GM12878 (cell line): ENCODE measurements around the gene HTR7. TPM values are rescaled to one million over a fixed set of nuclear protein-coding genes. Genes with fewer than 3 reads are reported as not detected.

Experiments
- ATAC-seq: fragments of 200-7000 bp; cut with Tn5 transposase; 3 replicates; pipeline ENCODE4 v1.9.1; 2020; ENCODE audit warnings: mild to moderate bottlenecking, moderate library complexity
- BruUV-seq: library from RNA; stranded (reverse); fragments of 400-500 nt; replicated peaks from 2 replicates; lab custom pipeline; 2021; lab: Mats Ljungman, UMichigan
- CTCF ChIA-PET: fragments of 300-600 bp; sonication (Branson Sonifier 250); formaldehyde crosslinking; extraction: SDS; loops from one replicate; lab custom pipeline; 2021; ENCODE audit warnings: inconsistent platforms; lab: Yijun Ruan, JAX
- POLR2A ChIA-PET: fragments of 350-600 bp; formaldehyde crosslinking; extraction: SDS; loops from one replicate; lab custom pipeline; 2021; ENCODE audit warnings: inconsistent platforms; lab: Charles Lee
- RAD21 ChIA-PET: fragments of 300-600 bp; sonication (Branson Sonifier 250); formaldehyde crosslinking; loops from one replicate; lab custom pipeline; 2023; ENCODE audit warnings: antibody characterized with exemption; ENCODE audit not compliant: unreplicated experiment; lab: Charles Lee
- SMC1A ChIA-PET: fragments of 300-600 bp; sonication (Branson Sonifier 250); formaldehyde crosslinking; loops from one replicate; lab custom pipeline; 2023; ENCODE audit not compliant: unreplicated experiment, uncharacterized antibody; lab: Charles Lee
- DNase-seq: peaks from one replicate; pipeline ENCODE4 v3.0.0-alpha.2; 2011; ENCODE audit warnings: low read depth, low spot score
- FAIRE-seq: peaks from 3 replicates; lab custom pipeline; 2011; peaks lifted over from hg19 to GRCh38; lab: Jason Lieb, UNC
- H2AFZ ChIP-seq: 2 replicates; pipeline ENCODE4 v1.6.0; 2011; ENCODE audit warnings: low read depth, low read length, control low read depth; ENCODE audit not compliant: control insufficient read depth
- H3K27ac ChIP-seq: 2 replicates; pipeline ENCODE4 v1.5.1; 2011; ENCODE audit warnings: control low read depth; ENCODE audit not compliant: control insufficient read depth, insufficient read depth
- H3K27me3 ChIP-seq, 2 experiments: replicated peaks in 1 of 2; 2 replicates each; pipeline versions ENCODE4 v1.6.0 to v1.6.1; 2011; ENCODE audit warnings: low read length in 1 of 2; ENCODE audit not compliant: control insufficient read depth in 2 of 2, insufficient read depth in 2 of 2
- H3K36me3 ChIP-seq, 2 experiments: 2 replicates each; pipeline ENCODE4 v1.5.1; 2011; ENCODE audit warnings: low read length in 1 of 2; ENCODE audit not compliant: control insufficient read depth in 2 of 2, insufficient read depth in 2 of 2
- H3K4me1 ChIP-seq: 2 replicates; pipeline ENCODE4 v1.6.1; 2011; ENCODE audit warnings: mild to moderate bottlenecking, low read length, moderate library complexity, mixed read lengths; ENCODE audit not compliant: control insufficient read depth, insufficient read depth
- H3K4me2 ChIP-seq: 2 replicates; pipeline ENCODE4 v1.6.0; 2011; ENCODE audit warnings: control low read depth; ENCODE audit not compliant: control insufficient read depth, insufficient read depth
- H3K4me3 ChIP-seq: fragments of 200-600 bp; sonication (generic); 2 replicates; pipeline ENCODE4 v1.5.1; 2016
- H3K79me2 ChIP-seq: 2 replicates; pipeline ENCODE4 v1.6.0; 2011; ENCODE audit warnings: low read length; ENCODE audit not compliant: control insufficient read depth, insufficient read depth
- H3K9ac ChIP-seq: 2 replicates; pipeline ENCODE4 v1.8.0; 2011; ENCODE audit warnings: low read length, control low read depth, mixed read lengths; ENCODE audit not compliant: control insufficient read depth, insufficient read depth
- H3K9me3 ChIP-seq: replicated peaks from 3 replicates; pipeline ENCODE4 v1.5.1; 2011; ENCODE audit warnings: mild to moderate bottlenecking, low read length; ENCODE audit not compliant: control insufficient read depth, insufficient read depth
- H4K20me1 ChIP-seq: 2 replicates; pipeline ENCODE4 v1.6.0; 2011; ENCODE audit not compliant: control insufficient read depth, insufficient read depth
- BMI1 ChIP-seq: fragments of 450-650 bp; IDR thresholded peaks from 2 replicates; pipeline ENCODE4 v1.6.1; 2016; ENCODE audit warnings: mild to moderate bottlenecking, moderate library complexity, borderline replicate concordance
- SMC3 ChIP-seq: IDR thresholded peaks from 2 replicates; pipeline ENCODE4 v1.6.1; 2011; ENCODE audit warnings: low read length, improper control_type of control experiment, borderline replicate concordance
- ZBTB40 ChIP-seq: fragments of 450-650 bp; IDR thresholded peaks from 2 replicates; pipeline ENCODE4 v1.6.1; 2016; ENCODE audit warnings: mild to moderate bottlenecking, moderate library complexity, borderline replicate concordance
- ZNF274 ChIP-seq: IDR thresholded peaks from one replicate; pipeline ENCODE4 v1.8.0; 2011; ENCODE audit not compliant: insufficient read length, insufficient read depth
- WGBS: methylation state at CpG from one replicate; pipeline ENCODE4 v1.1.6; 2016; ENCODE audit warnings: low lambda C conversion rate; ENCODE audit not compliant: insufficient replicate concordance, insufficient coverage; ENCODE audit errors: missing lambda C conversion rate; 5-methylcytosine and 5-hydroxymethylcytosine counted together
- in situ Hi-C: fragments of 300-500 bp; cut with MboI; formaldehyde crosslinking; loops from 9 replicates; pipeline ENCODE4 v1.14.3; 2018; ENCODE audit warnings: mixed read lengths
- intact Hi-C: fragments of 100-400 bp; cut with micrococcal nuclease; formaldehyde crosslinking; loops from one replicate; pipeline ENCODE4 v1.14.2; 2022; ENCODE audit not compliant: unreplicated experiment
- polyA plus RNA-seq, 11 experiments: library from polyadenylated mRNA; depleted of rRNA in 4 of 11; unstranded in 6 of 11; stranded (reverse) in 5 of 11; fragments of >200 nt; fragmentation: Nextera tagmentation in 4 of 11; fragmentation: Illumina TruSeq in 1 of 11; extraction: Ambion mirVana in 4 of 11; extraction: Trizol in 1 of 11; gene quantifications; 1 replicate in 1 of 11; 2 replicates in 10 of 11; pipeline versions ENCODE4 v1.2.1 to v1.2.3, GENCODE V29; 2011 to 2016; ENCODE audit warnings: inconsistent platforms in 2 of 11, missing spikeins in 2 of 11, low read depth in 1 of 11
- total RNA-seq, 4 experiments: library from RNA; depleted of rRNA in 3 of 4; stranded (reverse); fragments of >200 nt in 3 of 4; fragmentation: Illumina TruSeq in 1 of 4; extraction: Trizol in 1 of 4; gene quantifications; 2 replicates each; pipeline versions ENCODE4 v1.2.1 to v1.2.3, GENCODE V29; 2013 to 2021
- TF ChIP-seq, protein P1 (sequence below): IDR thresholded peaks from 2 replicates; pipeline ENCODE4 v1.6.1; 2012; ENCODE audit warnings: low read depth, low read length, improper control_type of control experiment

HTR7 gene
- total and polyA plus RNA-seq, 10 of the 15 experiments (the other 5 are each of a cell fraction or from before 2014, with no cell fraction given), result 0.01 to 1.3 (median 0.06) TPM; not detected in 4

GRCh38 chr10:90788199-90788491, 69.7 kb downstream of the HTR7 start:
- no peaks in the 10 kb centered on the region for H4K20me1 ChIP-seq
- no peak overlapping the region for H2AFZ ChIP-seq
- H3K79me2 ChIP-seq, result no peaks in the 10 kb centered on the region
- RAD21 ChIA-PET, result interaction anchor here (1.0 to 1.5 kb wide), 3 partner anchors 33 to 42 kb away, joined by 3 to 4 read pairs (median 4); no protein-coding TSS in a partner anchor
- H3K9ac ChIP-seq, result no peak overlapping the region
- H3K4me1 ChIP-seq, result no peaks in the 10 kb centered on the region
- BruUV-seq, result no TSS peak
- no peaks in the 10 kb centered on the region for H3K36me3 ChIP-seq
- CTCF ChIA-PET, result interaction anchor here (0.7 to 3.7 kb wide), 23 partner anchors 10 to 997 kb away, joined by 3 to 25 read pairs (median 4); partner anchors contain the start of gene RPP30
- ATAC-seq (no peak), DNase-seq (no peak), FAIRE-seq (no peak)
- no peak overlapping the region for H3K4me3 ChIP-seq
- POLR2A ChIA-PET, result no interaction called here
- SMC1A ChIA-PET, result interaction anchor here (1.2 to 2.4 kb wide), 7 partner anchors 9 to 65 kb away, joined by 3 to 10 read pairs (median 3); no protein-coding TSS in a partner anchor
- in situ Hi-C loops (no loop called here), intact Hi-C loops (loop anchor here (1.0 kb wide), 2 partner anchors 37 to 995 kb away; no protein-coding TSS in a partner anchor)
- WGBS, result 25% methylated on average over 3 of the region's 3 CpGs
- H3K27ac ChIP-seq, result no peak overlapping the region
- no peak overlapping the region for H3K4me2 ChIP-seq
- H3K27me3 ChIP-seq, result 0 out of 4 replicates have a peak, but pooled peaks cover 0 to 3% of the 10 kb centered on the region in 2 experiments
- no peaks in the 10 kb centered on the region for H3K9me3 ChIP-seq
- TF ChIP-seq SMC3, result no peak
- TF ChIP-seq ZNF274, result no peak
- TF ChIP-seq BMI1, result no peak

DNA sequence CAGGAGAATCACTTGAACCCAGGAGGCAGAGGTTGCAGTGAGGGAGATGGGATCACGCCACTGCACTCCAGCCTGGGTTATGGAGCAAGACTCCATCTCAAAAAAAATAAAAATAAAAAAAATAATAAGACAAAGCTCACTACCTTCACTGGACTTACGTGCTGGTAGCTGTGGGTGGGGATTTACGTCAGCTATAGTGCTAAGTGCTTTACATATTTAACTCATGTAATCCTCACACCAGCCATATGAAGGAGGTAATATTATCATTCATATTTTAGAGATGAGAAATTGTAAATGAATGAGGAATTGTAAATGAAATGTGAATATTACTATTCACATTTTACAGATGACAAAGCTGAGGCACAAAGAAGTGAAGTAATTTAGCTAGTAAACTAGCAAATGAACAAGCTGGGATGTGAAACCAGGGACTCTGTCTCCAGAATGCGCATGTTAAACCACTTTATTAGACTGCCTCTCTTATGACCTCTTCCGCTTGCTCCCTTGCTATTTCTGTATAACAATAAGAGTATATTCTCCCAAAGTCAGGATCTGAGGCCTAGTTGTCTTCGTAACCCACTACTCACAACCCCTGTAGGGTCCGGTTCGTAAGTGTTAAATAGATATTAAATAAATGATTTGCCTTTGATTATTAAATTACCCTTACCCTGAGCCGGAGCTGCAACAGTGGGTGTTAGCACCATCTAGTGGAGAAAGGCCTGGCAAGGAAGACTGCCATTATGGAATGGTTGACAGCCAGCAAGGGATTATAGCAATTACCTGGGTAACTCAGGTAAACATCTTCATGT, 70.2 kb downstream of the HTR7 start:
- FAIRE-seq, result peak; percentile 81
- in situ Hi-C loops, result no loop called here
- TF ChIP-seq, protein P1, sequence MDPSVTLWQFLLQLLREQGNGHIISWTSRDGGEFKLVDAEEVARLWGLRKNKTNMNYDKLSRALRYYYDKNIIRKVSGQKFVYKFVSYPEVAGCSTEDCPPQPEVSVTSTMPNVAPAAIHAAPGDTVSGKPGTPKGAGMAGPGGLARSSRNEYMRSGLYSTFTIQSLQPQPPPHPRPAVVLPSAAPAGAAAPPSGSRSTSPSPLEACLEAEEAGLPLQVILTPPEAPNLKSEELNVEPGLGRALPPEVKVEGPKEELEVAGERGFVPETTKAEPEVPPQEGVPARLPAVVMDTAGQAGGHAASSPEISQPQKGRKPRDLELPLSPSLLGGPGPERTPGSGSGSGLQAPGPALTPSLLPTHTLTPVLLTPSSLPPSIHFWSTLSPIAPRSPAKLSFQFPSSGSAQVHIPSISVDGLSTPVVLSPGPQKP, result no peak
- peak; percentile 66; the same call in 1 of the 2 replicates for TF ChIP-seq SMC3
- TF ChIP-seq ZBTB40, result no peak

More for the DNA sequence above, 70.2 kb downstream of the HTR7 start:
- H3K27me3 ChIP-seq, result 0 out of 4 replicates have a peak, but pooled peaks cover 0 to 1% of the 10 kb centered on the region in 2 experiments
- H3K4me1 ChIP-seq, result no peaks in the 10 kb centered on the region
- H3K9me3 ChIP-seq, result no peaks in the 10 kb centered on the region
- no peak overlapping the region for H3K4me3 ChIP-seq
- no peak overlapping the region for H2AFZ ChIP-seq
- no peak overlapping the region for H3K9ac ChIP-seq
- H3K4me2 ChIP-seq, result no peak overlapping the region
- ATAC-seq (peak; percentile 78), DNase-seq (no peak)
- H4K20me1 ChIP-seq, result no peaks in the 10 kb centered on the region
- RAD21 ChIA-PET, result interaction anchor here (0.6 to 1.5 kb wide), 5 partner anchors 11 to 42 kb away, joined by 3 to 4 read pairs (median 3); no protein-coding TSS in a partner anchor
- CTCF ChIA-PET, result interaction anchor here (0.7 to 3.7 kb wide), 22 partner anchors 9 to 992 kb away, joined by 3 to 25 read pairs (median 4); partner anchors contain the start of gene RPP30
- H3K36me3 ChIP-seq, result no peaks in the 10 kb centered on the region
- intact Hi-C loops, result loop anchor here (1.0 kb wide), 2 partner anchors 36 to 994 kb away; no protein-coding TSS in a partner anchor
- SMC1A ChIA-PET, result interaction anchor here (0.6 to 2.4 kb wide), 9 partner anchors 10 to 993 kb away, joined by 3 to 10 read pairs (median 3); no protein-coding TSS in a partner anchor
- no TSS peak for BruUV-seq
- 31% methylated on average over 9 of the region's 9 CpGs for WGBS
- no peaks in the 10 kb centered on the region for H3K79me2 ChIP-seq
- no peak overlapping the region for H3K27ac ChIP-seq
- POLR2A ChIA-PET, result no interaction called here
